AG10803 (cell line): ENCODE data around the gene RNF115.
"Not testable (repeated sequence)": the region's sequence is repeated elsewhere in the genome, so short reads cannot be mapped to it uniquely, and the experiment has no call there.

ENCODE experiments used
- DNase-seq: peaks from one replicate; pipeline ENCODE4 v3.0.0; 2010; ENCODE audit warnings: low read depth
- H3K4me3 ChIP-seq: 2 replicates; pipeline ENCODE4 v1.5.1; 2011; ENCODE audit warnings: mild to moderate bottlenecking, low read length, control low read depth
- TF ChIP-seq, protein P1 (sequence below): conservative IDR thresholded peaks from 2 replicates; pipeline ENCODE4 v1.5.1; 2011; ENCODE audit warnings: mild to moderate bottlenecking, low read length, control low read depth, inconsistent platforms

RNF115 gene

DNA sequence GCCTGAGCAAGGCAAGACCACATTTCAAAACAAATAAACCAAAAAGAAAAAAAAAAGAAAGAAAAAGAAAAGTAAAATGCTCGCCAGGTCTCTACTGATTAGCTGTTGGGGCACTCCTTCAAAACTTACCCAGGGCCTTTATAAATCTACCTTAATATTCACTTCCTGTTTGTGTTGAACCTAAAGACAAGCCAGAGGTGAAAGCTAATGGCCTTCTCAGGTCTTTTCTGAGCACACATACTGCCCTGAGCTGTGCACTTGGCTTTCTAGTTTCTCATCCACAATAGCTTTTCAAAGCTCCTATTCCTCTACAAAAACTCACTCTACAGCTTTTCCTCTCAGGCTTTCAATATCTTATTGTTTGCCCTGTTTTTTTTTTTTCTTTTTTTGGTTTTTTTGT lies 50.5 kb downstream of the RNF115 start:
- no peak for DNase-seq
- TF ChIP-seq, protein P1, sequence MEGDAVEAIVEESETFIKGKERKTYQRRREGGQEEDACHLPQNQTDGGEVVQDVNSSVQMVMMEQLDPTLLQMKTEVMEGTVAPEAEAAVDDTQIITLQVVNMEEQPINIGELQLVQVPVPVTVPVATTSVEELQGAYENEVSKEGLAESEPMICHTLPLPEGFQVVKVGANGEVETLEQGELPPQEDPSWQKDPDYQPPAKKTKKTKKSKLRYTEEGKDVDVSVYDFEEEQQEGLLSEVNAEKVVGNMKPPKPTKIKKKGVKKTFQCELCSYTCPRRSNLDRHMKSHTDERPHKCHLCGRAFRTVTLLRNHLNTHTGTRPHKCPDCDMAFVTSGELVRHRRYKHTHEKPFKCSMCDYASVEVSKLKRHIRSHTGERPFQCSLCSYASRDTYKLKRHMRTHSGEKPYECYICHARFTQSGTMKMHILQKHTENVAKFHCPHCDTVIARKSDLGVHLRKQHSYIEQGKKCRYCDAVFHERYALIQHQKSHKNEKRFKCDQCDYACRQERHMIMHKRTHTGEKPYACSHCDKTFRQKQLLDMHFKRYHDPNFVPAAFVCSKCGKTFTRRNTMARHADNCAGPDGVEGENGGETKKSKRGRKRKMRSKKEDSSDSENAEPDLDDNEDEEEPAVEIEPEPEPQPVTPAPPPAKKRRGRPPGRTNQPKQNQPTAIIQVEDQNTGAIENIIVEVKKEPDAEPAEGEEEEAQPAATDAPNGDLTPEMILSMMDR: no peak
- no peak overlapping the region for H3K4me3 ChIP-seq

DNA sequence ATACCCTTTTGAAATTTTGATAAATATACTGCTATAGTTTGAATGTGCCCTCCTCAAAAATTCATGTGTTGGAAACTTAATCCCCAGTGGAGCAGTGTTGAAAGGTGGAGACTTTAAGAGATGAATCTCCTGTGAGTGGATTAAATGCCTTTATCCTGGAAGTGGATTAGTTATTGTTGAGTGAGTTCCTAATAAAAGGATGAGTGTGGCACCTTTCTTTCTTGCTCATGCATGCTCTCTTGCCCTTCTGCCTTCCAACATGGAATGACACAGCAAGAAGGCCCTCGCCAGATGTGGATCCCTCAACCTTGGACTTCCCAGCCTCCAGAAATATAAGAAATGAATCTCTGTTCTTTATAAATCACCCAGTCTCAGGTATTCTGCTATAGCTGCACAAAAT lies 52.8 kb downstream of the RNF115 start:
- no peak for DNase-seq
- no peak overlapping the region for H3K4me3 ChIP-seq
- TF ChIP-seq, protein P1: no peak

DNA sequence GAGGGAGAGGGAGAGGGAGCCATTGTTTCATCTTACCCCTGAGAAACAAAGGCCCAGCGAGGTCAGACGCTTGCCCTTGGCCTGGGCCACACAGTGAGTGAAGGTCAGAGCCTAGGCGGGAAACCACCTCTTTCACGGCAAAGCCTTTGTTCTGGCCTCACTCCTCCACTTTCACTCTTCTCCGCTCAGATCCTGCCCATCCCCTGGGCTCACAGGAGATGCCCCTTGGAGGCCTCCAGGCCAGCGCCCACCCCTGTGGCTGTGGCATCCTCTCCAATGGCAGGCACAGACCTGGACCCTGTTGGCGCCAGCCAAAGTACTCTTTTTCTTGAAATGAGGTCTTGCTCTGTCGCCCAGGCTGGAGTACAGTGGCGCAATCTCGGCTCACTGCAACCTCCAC lies 55.9 kb downstream of the RNF115 start:
- not testable (repeated sequence) for H3K4me3 ChIP-seq, DNase-seq

DNA sequence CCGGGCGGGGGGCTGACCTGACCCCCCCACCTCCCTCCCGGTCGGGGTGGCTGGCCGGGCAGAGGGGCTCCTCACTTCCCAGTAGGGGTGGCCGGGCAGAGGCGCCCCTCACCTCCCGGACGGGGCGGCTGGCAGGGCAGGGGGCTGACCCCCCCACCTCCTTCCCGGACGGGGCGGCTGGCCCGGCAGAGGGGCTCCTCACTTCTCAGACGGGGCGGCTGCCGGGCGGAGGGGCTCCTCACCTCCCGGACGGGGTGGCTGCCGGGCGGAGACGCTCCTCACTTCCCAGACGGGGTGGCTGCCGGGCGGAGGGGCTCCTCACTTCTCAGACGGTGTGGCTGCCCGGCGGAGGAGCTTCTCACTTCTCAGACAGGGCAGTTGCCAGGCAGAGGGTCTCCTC lies 57.0 kb downstream of the RNF115 start:
- not testable (repeated sequence) for H3K4me3 ChIP-seq, DNase-seq

DNA sequence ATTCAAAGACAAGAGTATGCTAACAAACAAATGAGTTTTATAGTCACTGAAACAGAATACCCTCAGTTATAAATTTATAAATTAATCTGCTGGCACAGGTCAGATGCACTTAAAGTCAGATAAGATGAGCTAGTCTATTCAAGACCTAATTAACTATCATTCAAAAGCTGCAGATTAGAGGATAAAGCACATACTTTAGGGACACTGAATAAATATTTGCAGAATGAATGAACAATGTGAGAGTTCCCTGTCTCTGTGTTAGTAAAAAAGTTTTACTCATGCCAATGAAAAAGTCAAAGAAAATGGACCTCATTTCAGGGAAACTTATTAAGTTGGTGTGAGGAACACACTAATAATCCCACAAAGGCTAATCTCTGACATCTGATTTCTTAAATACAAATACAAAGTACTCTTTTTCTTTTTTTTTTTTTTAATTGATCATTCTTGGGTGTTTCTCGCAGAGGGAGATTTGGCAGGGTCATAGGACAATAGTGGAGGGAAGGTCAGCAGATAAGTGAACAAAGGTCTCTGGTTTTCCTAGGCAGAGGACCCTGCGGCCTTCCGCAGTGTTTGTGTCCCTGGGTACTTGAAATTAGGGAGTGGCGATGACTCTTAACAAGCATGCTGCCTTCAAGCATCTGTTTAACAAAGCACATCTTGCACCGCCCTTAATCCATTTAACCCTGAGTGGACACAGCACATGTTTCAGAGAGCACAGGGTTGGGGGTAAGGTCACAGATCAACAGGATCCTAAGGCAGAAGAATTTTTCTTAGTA lies 58.1 kb downstream of the RNF115 start:
- not testable (repeated sequence) for DNase-seq, H3K4me3 ChIP-seq

DNA sequence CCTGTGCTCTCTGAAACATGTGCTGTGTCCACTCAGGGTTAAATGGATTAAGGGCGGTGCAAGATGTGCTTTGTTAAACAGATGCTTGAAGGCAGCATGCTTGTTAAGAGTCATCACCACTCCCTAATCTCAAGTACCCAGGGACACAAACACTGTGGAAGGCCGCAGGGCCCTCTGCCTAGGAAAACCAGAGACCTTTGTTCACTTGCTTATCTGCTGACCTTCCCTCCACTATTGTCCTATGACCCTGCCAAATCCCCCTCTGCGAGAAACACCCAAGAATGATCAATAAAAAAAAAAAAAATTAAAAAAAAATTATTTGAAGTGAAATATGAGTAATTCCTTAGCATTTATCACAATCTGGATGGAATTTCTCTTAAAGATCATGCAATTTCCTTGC lies 58.8 kb downstream of the RNF115 start:
- DNase-seq, H3K4me3 ChIP-seq: not testable (repeated sequence)

DNA sequence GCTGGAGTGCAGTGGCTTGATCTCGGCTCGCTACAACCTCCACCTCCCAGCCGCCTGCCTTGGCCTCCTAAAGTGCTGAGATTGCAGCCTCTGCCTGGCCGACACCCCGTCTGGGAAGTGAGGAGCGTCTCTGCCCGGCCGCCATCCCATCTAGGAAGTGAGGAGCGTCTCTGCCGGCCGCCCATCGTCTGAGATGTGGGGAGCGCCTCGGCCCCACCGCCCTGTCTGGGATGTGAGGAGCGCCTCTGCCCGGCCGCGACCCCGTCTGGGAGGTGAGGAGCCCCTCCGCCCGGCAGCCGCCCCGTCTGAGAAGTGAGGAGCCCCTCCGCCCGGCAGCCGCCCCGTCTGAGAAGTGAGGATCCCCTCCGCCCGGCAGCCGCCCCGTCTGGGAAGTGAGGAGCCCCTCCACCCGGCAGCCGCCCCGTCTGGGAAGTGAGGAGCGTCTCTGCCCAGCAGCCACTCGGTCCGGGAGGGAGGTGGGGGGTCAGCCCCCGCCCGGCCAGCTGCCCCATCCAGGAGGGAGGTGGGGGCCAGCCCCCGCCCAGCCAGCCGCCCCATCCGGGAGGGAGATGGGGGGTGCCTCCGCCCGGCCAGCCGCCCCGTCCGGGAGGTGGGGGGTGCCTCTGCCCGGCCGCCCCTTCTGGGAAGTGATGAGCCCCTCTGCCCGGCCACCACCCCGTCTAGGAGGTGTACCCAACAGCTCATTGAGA lies 59.5 kb downstream of the RNF115 start:
- not testable (repeated sequence) for H3K4me3 ChIP-seq, DNase-seq

DNA sequence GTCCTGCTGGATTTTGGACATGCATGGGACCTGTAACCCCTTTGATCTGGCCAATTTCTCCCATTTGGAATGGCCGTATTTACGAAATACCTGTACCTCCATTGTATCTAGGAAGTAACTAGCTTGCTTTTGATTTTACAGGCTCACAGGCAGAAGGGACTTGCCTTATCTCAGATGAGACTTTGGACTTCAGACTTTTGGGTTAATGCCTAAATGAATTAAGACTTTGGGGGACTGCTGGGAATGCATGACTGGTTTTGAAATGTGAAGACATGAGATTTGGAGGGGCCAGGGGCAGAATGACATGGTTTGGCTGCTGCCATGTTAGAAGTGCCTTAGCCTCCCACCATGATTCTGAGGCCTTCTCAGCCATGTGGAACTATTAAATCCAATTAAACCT lies 61.9 kb downstream of the RNF115 start:
- not testable (repeated sequence) for H3K4me3 ChIP-seq, DNase-seq

DNA sequence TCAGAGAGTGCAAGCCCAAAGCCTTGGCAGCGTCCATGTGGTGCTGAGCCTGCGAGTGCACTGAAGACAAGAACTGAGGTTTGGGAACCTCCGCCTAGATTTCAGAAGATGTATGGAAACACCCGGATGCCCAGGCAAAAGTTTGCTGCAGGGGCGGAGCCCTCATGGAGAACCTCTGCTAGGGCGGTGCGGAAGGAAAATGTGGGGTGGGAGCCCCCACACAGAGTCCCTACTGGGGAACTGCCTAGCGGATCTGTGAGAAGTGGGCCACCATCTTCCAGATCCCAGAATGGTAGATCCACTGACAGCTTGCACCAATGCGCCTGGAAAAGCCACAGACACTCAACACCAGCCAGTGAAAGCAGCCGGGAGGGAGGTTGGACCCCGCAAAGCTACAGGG lies 62.4 kb downstream of the RNF115 start:
- not testable (repeated sequence) for H3K4me3 ChIP-seq, DNase-seq

DNA sequence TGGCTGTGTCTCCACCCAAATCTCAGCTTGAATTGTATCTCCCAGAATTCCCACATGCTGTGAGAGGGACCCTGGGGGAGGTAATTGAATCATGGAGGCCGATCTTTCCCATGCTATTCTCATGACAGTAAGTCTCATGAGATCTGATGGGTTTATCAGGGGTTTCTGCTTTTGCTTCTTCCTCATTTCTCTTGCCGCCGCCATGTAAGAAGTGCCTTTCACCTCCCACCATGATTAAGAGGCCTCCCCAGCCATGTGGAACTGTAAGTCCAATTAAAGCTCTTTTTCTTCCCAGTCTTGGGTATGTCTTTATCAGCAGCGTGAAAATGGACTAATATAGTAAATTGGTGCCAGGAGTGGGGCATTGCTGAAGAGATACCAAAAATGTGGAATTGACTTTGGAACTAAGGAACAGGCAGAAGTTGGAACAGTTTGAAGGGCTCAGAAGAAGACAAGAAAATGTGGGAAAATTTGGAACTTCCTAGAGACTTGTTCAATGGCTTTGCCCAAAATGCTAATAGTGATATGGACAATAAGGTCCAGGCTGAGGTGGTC lies 63.4 kb downstream of the RNF115 start:
- H3K4me3 ChIP-seq, DNase-seq: not testable (repeated sequence)

DNA sequence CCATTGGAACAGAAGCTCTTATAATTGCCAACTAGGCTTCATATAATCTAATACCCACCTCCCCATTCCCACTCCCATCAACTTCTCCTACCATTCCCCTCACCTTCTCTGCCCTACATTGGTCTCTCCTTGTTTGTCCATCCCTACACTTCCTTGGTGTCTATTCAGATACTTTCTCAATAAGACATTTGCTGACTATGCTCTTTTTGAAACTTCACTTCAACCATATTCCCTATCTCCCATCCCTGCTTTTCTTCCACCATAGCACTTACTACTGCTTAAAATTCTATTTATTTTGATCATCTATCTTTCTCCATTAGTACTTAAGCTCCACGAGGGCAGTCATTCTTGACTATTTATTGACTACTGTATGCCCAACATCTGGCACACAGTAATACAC lies 64.2 kb downstream of the RNF115 start:
- DNase-seq: no peak
- TF ChIP-seq, protein P1: no peak
- no peak overlapping the region for H3K4me3 ChIP-seq
